NCI-H1092 treated with DMSO at 0.1 percent for 48 hours (cell line): ENCODE results near the gene ZNF69.
"Not testable (repeated sequence)": the region's sequence is repeated elsewhere in the genome, so short reads cannot be mapped to it uniquely, and the experiment has no call there.

Experiments used
- DNase-seq: peaks from one replicate; lab custom pipeline; 2025; lab: John Stamatoyannopoulos, UW

Gene ZNF69

GRCh38 chr19:11887611-11888531, at the start of gene ZNF69:
TSS of gene ZNF69 (plus strand) at chr19:11887782. CDS start at chr19:11887924, 142 bp downstream.
- peak; percentile 28 for DNase-seq

- no peak for DNase-seq
Observed at GRCh38 chr19:11843722-11844121, 43.9 kb upstream of the ZNF69 start.

GRCh38 chr19:11847615-11848014, 40.0 kb upstream of the ZNF69 start:
- DNase-seq: not testable (repeated sequence)

GRCh38 chr19:11848200-11848593, 39.4 kb upstream of the ZNF69 start:
- no peak for DNase-seq

GRCh38 chr19:11848594-11849469, 38.8 kb upstream of the ZNF69 start, which contains the start of gene ZNF439:
TSS of gene ZNF439 (plus strand) at chr19:11848726. CDS start at chr19:11848868, 142 bp downstream.
- DNase-seq: peak; percentile 82

- not testable (repeated sequence) for DNase-seq
Observed at GRCh38 chr19:11850289-11850688, 37.3 kb upstream of the ZNF69 start.

- DNase-seq: no peak
Observed at GRCh38 chr19:11853358-11853757, 34.2 kb upstream of the ZNF69 start.

GRCh38 chr19:11856596-11857250, 30.9 kb upstream of the ZNF69 start:
- no peak for DNase-seq

- no peak for DNase-seq
Observed at GRCh38 chr19:11860721-11861120, 26.9 kb upstream of the ZNF69 start.

- DNase-seq: no peak
Observed at GRCh38 chr19:11861301-11861700, 26.3 kb upstream of the ZNF69 start.

- not testable (repeated sequence) for DNase-seq
Observed at GRCh38 chr19:11867766-11868165, 19.8 kb upstream of the ZNF69 start.

GRCh38 chr19:11868188-11868587, 19.4 kb upstream of the ZNF69 start:
- DNase-seq: no peak

GRCh38 chr19:11872624-11873023, 15.0 kb upstream of the ZNF69 start:
- no peak for DNase-seq

- DNase-seq: no peak
Observed at GRCh38 chr19:11873762-11874161, 13.8 kb upstream of the ZNF69 start.

GRCh38 chr19:11879687-11880266, 7.8 kb upstream of the ZNF69 start:
- not testable (repeated sequence) for DNase-seq

GRCh38 chr19:11880598-11880997, 7.0 kb upstream of the ZNF69 start:
- no peak for DNase-seq

- peak; percentile 61 for DNase-seq
Observed at GRCh38 chr19:11881151-11881800, 6.3 kb upstream of the ZNF69 start.

GRCh38 chr19:11882606-11883005, 5.0 kb upstream of the ZNF69 start:
- DNase-seq: no peak

- no peak for DNase-seq
Observed at GRCh38 chr19:11887234-11887610, 360 bp upstream of the ZNF69 start.

- DNase-seq: not testable (repeated sequence)
Observed at GRCh38 chr19:11889901-11890300, 2.3 kb downstream of the ZNF69 start.

- DNase-seq: no peak
Observed at GRCh38 chr19:11890634-11891033, 3.1 kb downstream of the ZNF69 start.
